IMR-90 (cell line): ENCODE measurements around the gene MANSC1. TPM values are rescaled to one million over a fixed set of nuclear protein-coding genes. Genes with fewer than 3 reads are reported as not detected.

ENCODE experiments used
- ATAC-seq: fragments of 200-7000 bp; cut with Tn5 transposase; 2 replicates; pipeline ENCODE4 v1.9.1; 2020; ENCODE audit warnings: low read depth, mild to moderate bottlenecking, moderate library complexity
- BruUV-seq: library from RNA; stranded (reverse); fragments of 400-500 nt; replicated peaks from 2 replicates; lab custom pipeline; 2021; lab: Mats Ljungman, UMichigan
- CTCF ChIA-PET: fragments of 300-600 bp; formaldehyde crosslinking; extraction: SDS; loops from one replicate; lab custom pipeline; 2021; ENCODE audit warnings: antibody characterized with exemption; lab: Yijun Ruan, JAX
- POLR2A ChIA-PET: fragments of 300-600 bp; sonication (Branson Sonifier 250); formaldehyde crosslinking; loops from one replicate; lab custom pipeline; 2022; ENCODE audit warnings: antibody characterized with exemption; ENCODE audit not compliant: unreplicated experiment; lab: Charles Lee
- DNase-seq: peaks from one replicate; pipeline ENCODE4 v3.0.0; 2013
- H2AFZ ChIP-seq: replicated peaks from 2 replicates; pipeline ENCODE3; 2013; ENCODE audit warnings: low read length, mild to moderate bottlenecking; ENCODE audit not compliant: poor library complexity
- H2AK5ac ChIP-seq: 2 replicates; pipeline ENCODE4 v1.6.1; 2013; ENCODE audit warnings: low read depth, low read length, inconsistent platforms
- H2AK9ac ChIP-seq: replicated peaks from 2 replicates; pipeline ENCODE3; 2013; ENCODE audit warnings: mild to moderate bottlenecking, low read depth, low read length, moderate library complexity; ENCODE audit not compliant: poor library complexity
- H2BK120ac ChIP-seq: 2 replicates; pipeline ENCODE4 v1.6.1; 2013; ENCODE audit warnings: low read depth, low read length, inconsistent platforms
- H2BK15ac ChIP-seq: 3 replicates; pipeline ENCODE4 v1.6.1; 2013; ENCODE audit warnings: low read depth, low read length, inconsistent platforms
- H2BK20ac ChIP-seq: 2 replicates; pipeline ENCODE4 v1.6.1; 2013; ENCODE audit warnings: low read depth, mild to moderate bottlenecking, inconsistent platforms, low read length, moderate library complexity
- H2BK5ac ChIP-seq: 2 replicates; pipeline ENCODE4 v1.6.1; 2013; ENCODE audit warnings: mild to moderate bottlenecking, low read depth, low read length, inconsistent platforms; ENCODE audit not compliant: poor library complexity, severe bottlenecking
- H3K14ac ChIP-seq: replicated peaks from 2 replicates; pipeline ENCODE4 v1.6.1; 2013; ENCODE audit warnings: low read depth, low read length, inconsistent platforms
- H3K18ac ChIP-seq: 2 replicates; pipeline ENCODE4 v1.6.1; 2013; ENCODE audit warnings: low read depth, low read length, control low read depth
- H3K23ac ChIP-seq: 2 replicates; pipeline ENCODE4 v1.6.1; 2013; ENCODE audit warnings: low read depth, low read length, inconsistent platforms
- H3K27ac ChIP-seq: 2 replicates; pipeline ENCODE4 v1.5.1; 2013; ENCODE audit warnings: mild to moderate bottlenecking, control low read depth, low read length; ENCODE audit not compliant: insufficient read depth
- H3K27me3 ChIP-seq: 2 replicates; pipeline ENCODE4 v1.6.1; 2013; ENCODE audit warnings: low read length; ENCODE audit not compliant: control insufficient read depth, insufficient read depth
- H3K36me3 ChIP-seq: 2 replicates; pipeline ENCODE4 v1.6.1; 2013; ENCODE audit warnings: low read length, mixed read lengths; ENCODE audit not compliant: control insufficient read depth, insufficient read depth
- H3K4ac ChIP-seq: 2 replicates; pipeline ENCODE4 v1.6.1; 2013; ENCODE audit warnings: low read depth, low read length, inconsistent platforms
- H3K4me1 ChIP-seq: 2 replicates; pipeline ENCODE4 v1.6.1; 2013; ENCODE audit warnings: low read length, mixed read lengths; ENCODE audit not compliant: control insufficient read depth, insufficient read depth
- H3K4me2 ChIP-seq: 2 replicates; pipeline ENCODE4 v1.6.1; 2013; ENCODE audit warnings: low read depth, mild to moderate bottlenecking, control low read depth, low read length, moderate library complexity
- H3K4me3 ChIP-seq: 2 replicates; pipeline ENCODE4 v1.5.1; 2013; ENCODE audit warnings: low read depth, mild to moderate bottlenecking, control low read depth, low read length, moderate library complexity; ENCODE audit not compliant: insufficient read depth
- H3K56ac ChIP-seq: 2 replicates; pipeline ENCODE4 v1.6.1; 2013; ENCODE audit warnings: low read length, inconsistent platforms; ENCODE audit not compliant: insufficient read depth; ENCODE audit errors: extremely low read depth
- H3K79me1 ChIP-seq, 2 experiments: 2 replicates each; pipeline ENCODE4 v1.6.1; 2013; ENCODE audit warnings: low read length in 2 of 2, inconsistent platforms in 1 of 2, low read depth in 1 of 2
- H3K9ac ChIP-seq: 2 replicates; pipeline ENCODE4 v1.6.1; 2013; ENCODE audit warnings: low read depth, low read length, control low read depth
- H3K9me1 ChIP-seq: 2 replicates; pipeline ENCODE4 v1.6.1; 2013; ENCODE audit warnings: low read length, inconsistent platforms; ENCODE audit not compliant: insufficient read depth
- H3K9me3 ChIP-seq: 2 replicates; pipeline ENCODE4 v1.6.1; 2013; ENCODE audit warnings: low read length; ENCODE audit not compliant: control insufficient read depth, insufficient read depth
- H4K20me1 ChIP-seq: 2 replicates; pipeline ENCODE4 v1.6.1; 2013; ENCODE audit warnings: low read length, inconsistent platforms; ENCODE audit not compliant: insufficient read depth
- H4K5ac ChIP-seq: 2 replicates; pipeline ENCODE4 v1.6.1; 2013; ENCODE audit warnings: mild to moderate bottlenecking, low read depth, low read length, control low read depth
- H4K8ac ChIP-seq, 2 experiments: 2 replicates each; pipeline ENCODE4 v1.6.1; 2013; ENCODE audit warnings: low read depth in 2 of 2, low read length in 2 of 2, control low read depth in 1 of 2, inconsistent platforms in 1 of 2
- H4K91ac ChIP-seq: 2 replicates; pipeline ENCODE4 v1.6.1; 2013; ENCODE audit warnings: low read depth, low read length, inconsistent platforms; ENCODE audit not compliant: insufficient read depth
- SMC3 ChIP-seq: fragments of 150-350 bp; IDR thresholded peaks from 2 replicates; pipeline ENCODE4 v1.6.1; 2016; ENCODE audit warnings: low read depth, mild to moderate bottlenecking, antibody characterized with exemption, low read length, moderate library complexity
- USF2 ChIP-seq: fragments of 150-350 bp; IDR thresholded peaks from 2 replicates; pipeline ENCODE4 v1.6.1; 2017; ENCODE audit warnings: mild to moderate bottlenecking, antibody characterized with exemption, low read length, low read depth
- WGBS, 2 experiments: methylation state at CpG; one replicate each; pipeline versions ENCODE4 v1.1.5 to v1.1.7; 2013; ENCODE audit warnings: missing lambda C conversion rate in 2 of 2; ENCODE audit not compliant: insufficient read length in 1 of 2; ENCODE audit errors: extremely low coverage in 2 of 2; 5-methylcytosine and 5-hydroxymethylcytosine counted together
- dilution Hi-C: fragments of 300-500 bp; cut with HindIII; formaldehyde crosslinking; loops from one replicate; pipeline ENCODE4 v1.14.3; 2018; ENCODE audit warnings: low sequenced_read_pairs; ENCODE audit not compliant: unreplicated experiment
- in situ Hi-C: fragments of 300-500 bp; cut with MboI; formaldehyde crosslinking; loops from 3 replicates; pipeline ENCODE4 v1.14.3; 2019; ENCODE audit warnings: low sequenced_read_pairs, inconsistent platforms, mixed read lengths
- intact Hi-C: fragments of 100-400 bp; cut with micrococcal nuclease; formaldehyde crosslinking; loops from 2 replicates; pipeline ENCODE4 v1.10.0; 2022
- polyA plus RNA-seq, 3 experiments: library from polyadenylated mRNA; depleted of rRNA; stranded (reverse); fragments of >200 nt; gene quantifications; 2 replicates each; pipeline ENCODE4 v1.2.3, GENCODE V29; 2012; ENCODE audit warnings: low replicate concordance in 1 of 3
- total RNA-seq: library from RNA; depleted of rRNA; stranded (reverse); fragments of >200 nt; gene quantifications from 2 replicates; pipeline ENCODE4 v1.2.3, GENCODE V29; 2012

The MANSC1 gene
- total and polyA plus RNA-seq, 2 of the 4 experiments (the other 2 are of a cell fraction): 1.1 to 2.2 TPM

GRCh38 chr12:12367482-12367998, 17.5 kb upstream of the MANSC1 start:
- no peak overlapping the region for H2AFZ ChIP-seq
- no TSS peak for BruUV-seq
- no peak overlapping the region for H3K4ac ChIP-seq
- H3K14ac ChIP-seq: no peak overlapping the region
- no peak overlapping the region for H3K23ac ChIP-seq
- no peak overlapping the region for H4K91ac ChIP-seq
- no peaks in the 10 kb centered on the region for H3K9me3 ChIP-seq
- H2BK120ac ChIP-seq: no peak overlapping the region
- intact Hi-C loops (no loop called here), dilution Hi-C loops (no loop called here), in situ Hi-C loops (no loop called here)
- no peak overlapping the region for H4K5ac ChIP-seq
- peaks cover 4% of the 10 kb centered on the region for H3K36me3 ChIP-seq
- no peak for ATAC-seq
- no peak for DNase-seq
- H4K8ac ChIP-seq: no peak overlapping the region
- H3K9ac ChIP-seq: no peak overlapping the region
- H4K20me1 ChIP-seq: no peaks in the 10 kb centered on the region
- no peak overlapping the region for H2AK5ac ChIP-seq
- H2BK5ac ChIP-seq: no peak overlapping the region
- ChIA-PET POLR2A (no interaction called here), CTCF (interaction anchor here (0.5 to 1.3 kb wide), 2 partner anchors 18 to 202 kb away, joined by 4 read pairs; partner anchors contain the start of gene MANSC1)
- no peak overlapping the region for H2BK15ac ChIP-seq
- no peaks in the 10 kb centered on the region; the same call in 1 of the 2 replicates for H3K9me1 ChIP-seq
- WGBS, 2 experiments: 86% methylated on average over 2 of the region's 4 CpGs; no CpG with 5 or more reads in 1 of the 2 experiments
- H3K4me1 ChIP-seq: peaks cover 8% of the 10 kb centered on the region
- no peak overlapping the region; the same call in 1 of the 2 replicates for H3K18ac ChIP-seq
- H3K27ac ChIP-seq: no peak overlapping the region
- H3K56ac ChIP-seq: no peak overlapping the region
- H3K4me2 ChIP-seq: no peak overlapping the region
- TF ChIP-seq SMC3: no peak
- no peak for TF ChIP-seq USF2
- H3K79me1 ChIP-seq: peaks cover 7 to 9% of the 10 kb centered on the region in 2 experiments; a peak in 2 of 4 replicates
- H2AK9ac ChIP-seq: no peak overlapping the region
- no peak overlapping the region for H3K4me3 ChIP-seq
- H2BK20ac ChIP-seq: no peak overlapping the region
- no peaks in the 10 kb centered on the region for H3K27me3 ChIP-seq
